Gastrocnemius medialis (tissue), 4 donors: ENCODE data around the gene LINGO4.

Experiments used
- POLR2A ChIP-seq, 2 donors: fragments of 450-650 bp; IDR thresholded peaks; one replicate each; pipeline ENCODE4 v1.6.1; 2017; ENCODE audit warnings: antibody characterized with exemption in 2 of 2, mild to moderate bottlenecking in 2 of 2, moderate library complexity in 2 of 2
- TF ChIP-seq, protein P1 (sequence below), 5 experiments: fragments of 450-650 bp in 3 of 5; fragments of 200-600 bp in 2 of 5; sonication (generic) in 2 of 5; IDR thresholded peaks in 4 of 5; conservative IDR thresholded peaks in 1 of 5; 1 replicate in 4 of 5; 2 replicates in 1 of 5; pipeline ENCODE4 v1.5.1; 2016 to 2019; ENCODE audit warnings: antibody characterized with exemption in 5 of 5, mild to moderate bottlenecking in 3 of 5, moderate library complexity in 3 of 5

GRCh38 chr1:151783796-151784195, 21.4 kb downstream of the LINGO4 start:
- TF ChIP-seq, protein P1, sequence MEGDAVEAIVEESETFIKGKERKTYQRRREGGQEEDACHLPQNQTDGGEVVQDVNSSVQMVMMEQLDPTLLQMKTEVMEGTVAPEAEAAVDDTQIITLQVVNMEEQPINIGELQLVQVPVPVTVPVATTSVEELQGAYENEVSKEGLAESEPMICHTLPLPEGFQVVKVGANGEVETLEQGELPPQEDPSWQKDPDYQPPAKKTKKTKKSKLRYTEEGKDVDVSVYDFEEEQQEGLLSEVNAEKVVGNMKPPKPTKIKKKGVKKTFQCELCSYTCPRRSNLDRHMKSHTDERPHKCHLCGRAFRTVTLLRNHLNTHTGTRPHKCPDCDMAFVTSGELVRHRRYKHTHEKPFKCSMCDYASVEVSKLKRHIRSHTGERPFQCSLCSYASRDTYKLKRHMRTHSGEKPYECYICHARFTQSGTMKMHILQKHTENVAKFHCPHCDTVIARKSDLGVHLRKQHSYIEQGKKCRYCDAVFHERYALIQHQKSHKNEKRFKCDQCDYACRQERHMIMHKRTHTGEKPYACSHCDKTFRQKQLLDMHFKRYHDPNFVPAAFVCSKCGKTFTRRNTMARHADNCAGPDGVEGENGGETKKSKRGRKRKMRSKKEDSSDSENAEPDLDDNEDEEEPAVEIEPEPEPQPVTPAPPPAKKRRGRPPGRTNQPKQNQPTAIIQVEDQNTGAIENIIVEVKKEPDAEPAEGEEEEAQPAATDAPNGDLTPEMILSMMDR (IDR thresholded peaks at IDR 0.05 in 4 of 5, conservative IDR thresholded peaks at IDR 0.05 in 1 of 5): no peak
- TF ChIP-seq POLR2A (IDR thresholded peaks at IDR 0.05): no peak
